Left lung (tissue), 10 donors: ENCODE data around the gene FERMT3. TPM values are rescaled to one million over a fixed set of nuclear protein-coding genes. Genes with fewer than 3 reads are reported as not detected.
A peak's percentile ranks its signal among the peaks of the same experiment; 100 is the strongest.

ENCODE experiments used
- ATAC-seq: fragments of 200-7000 bp; cut with Tn5 transposase; one replicate; pipeline ENCODE4 v1.9.1; 2020; ENCODE audit warnings: moderate library complexity
- DNase-seq, 4 donors: peaks; one replicate each; pipeline ENCODE4 v3.0.0-alpha.2; 2013 to 2020
- H3K27ac ChIP-seq, 2 donors: fragments of 200-600 bp; sonication (generic) in 1 of 2; one replicate each; pipeline versions ENCODE4 v1.5.0 to v1.8.0; 2020 to 2021
- H3K27me3 ChIP-seq, 2 donors: fragments of 200-600 bp; sonication (generic) in 1 of 2; one replicate each; pipeline versions ENCODE4 v1.5.0 to v1.8.0; 2020 to 2021
- H3K36me3 ChIP-seq, 2 donors: fragments of 200-600 bp; sonication (generic) in 1 of 2; one replicate each; pipeline versions ENCODE4 v1.5.0 to v1.8.0; 2020 to 2021
- H3K4me1 ChIP-seq, 2 donors: fragments of 200-600 bp; one replicate each; pipeline ENCODE4 v1.8.0; 2021
- H3K4me3 ChIP-seq, 2 donors: fragments of 200-600 bp; sonication (generic) in 1 of 2; one replicate each; pipeline versions ENCODE4 v1.5.0 to v1.8.0; 2020 to 2021; ENCODE audit warnings: mild to moderate bottlenecking in 1 of 2
- H3K9me3 ChIP-seq, 2 donors: fragments of 200-600 bp; sonication (generic) in 1 of 2; one replicate each; pipeline versions ENCODE4 v1.5.0 to v1.8.0; 2020 to 2021
- intact Hi-C, 2 donors: fragments of 100-400 bp; cut with DNase I; formaldehyde crosslinking; loops; one replicate each; pipeline versions ENCODE4 v1.11.2 to v1.14.2; 2022
- polyA plus RNA-seq, 6 donors: library from polyadenylated mRNA; unstranded; fragments of 120-200 nt; gene quantifications; one replicate each; pipeline ENCODE4 v1.2.1, GENCODE V29; 2013; ENCODE audit not compliant: insufficient read length in 6 of 6
- total RNA-seq, 2 donors: library from RNA; stranded (reverse); fragmentation: NEBNext Ultra II Directional; extraction: Animal tissue kit (Norgen Biotek cat#: 25700); gene quantifications; one replicate each; pipeline ENCODE4 v1.2.1, GENCODE V29; 2021
- TF ChIP-seq, protein P1 (sequence below), 2 donors: fragments of 200-600 bp; sonication (generic) in 1 of 2; IDR thresholded peaks; one replicate each; pipeline versions ENCODE4 v1.5.0 to v1.8.0; 2021; ENCODE audit warnings: antibody characterized with exemption in 2 of 2
- donor health status: DM: no; HTN: yes; CAD: no.
- donor health status: DM: no; HTN: no; CAD: no.

FERMT3 gene
- total and polyA plus RNA-seq, 8 donors, result 9.1 to 100 (median 10.8) TPM

DNA sequence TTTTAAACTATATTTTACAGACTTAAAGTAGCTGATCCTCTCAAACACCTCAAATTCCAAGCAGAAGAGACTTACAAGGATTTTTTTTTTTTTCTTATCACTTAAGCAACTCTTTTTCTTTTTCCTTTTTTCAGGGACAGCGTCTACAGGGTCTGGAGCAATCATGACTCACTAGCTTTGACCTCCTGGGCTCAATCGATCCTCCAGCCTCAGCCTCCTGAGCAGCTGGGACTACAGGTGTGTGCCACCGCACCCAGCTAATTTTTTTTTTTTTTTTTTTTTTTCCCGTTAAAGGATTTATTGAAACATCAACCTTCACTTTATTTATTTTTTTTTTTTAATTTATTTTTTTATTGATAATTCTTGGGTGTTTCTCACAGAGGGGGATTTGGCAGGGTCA lies 36.1 kb upstream of the FERMT3 start:
- Histone ChIP-seq H3K27ac (no peak overlapping the region), H3K4me3 (no peak overlapping the region), H3K36me3 (no peaks in the 10 kb centered on the region), H3K27me3 (peaks cover 0 to 11% of the 10 kb centered on the region in 2 donors), H3K9me3 (peaks cover 0 to 5% of the 10 kb centered on the region in 2 donors), H3K4me1 (peaks cover 6 to 17% of the 10 kb centered on the region in 2 donors)
- intact Hi-C loops, result no loop called here
- TF ChIP-seq, protein P1, sequence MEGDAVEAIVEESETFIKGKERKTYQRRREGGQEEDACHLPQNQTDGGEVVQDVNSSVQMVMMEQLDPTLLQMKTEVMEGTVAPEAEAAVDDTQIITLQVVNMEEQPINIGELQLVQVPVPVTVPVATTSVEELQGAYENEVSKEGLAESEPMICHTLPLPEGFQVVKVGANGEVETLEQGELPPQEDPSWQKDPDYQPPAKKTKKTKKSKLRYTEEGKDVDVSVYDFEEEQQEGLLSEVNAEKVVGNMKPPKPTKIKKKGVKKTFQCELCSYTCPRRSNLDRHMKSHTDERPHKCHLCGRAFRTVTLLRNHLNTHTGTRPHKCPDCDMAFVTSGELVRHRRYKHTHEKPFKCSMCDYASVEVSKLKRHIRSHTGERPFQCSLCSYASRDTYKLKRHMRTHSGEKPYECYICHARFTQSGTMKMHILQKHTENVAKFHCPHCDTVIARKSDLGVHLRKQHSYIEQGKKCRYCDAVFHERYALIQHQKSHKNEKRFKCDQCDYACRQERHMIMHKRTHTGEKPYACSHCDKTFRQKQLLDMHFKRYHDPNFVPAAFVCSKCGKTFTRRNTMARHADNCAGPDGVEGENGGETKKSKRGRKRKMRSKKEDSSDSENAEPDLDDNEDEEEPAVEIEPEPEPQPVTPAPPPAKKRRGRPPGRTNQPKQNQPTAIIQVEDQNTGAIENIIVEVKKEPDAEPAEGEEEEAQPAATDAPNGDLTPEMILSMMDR (IDR thresholded peaks at IDR 0.05), result no peak
- no peak for DNase-seq
- no peak for ATAC-seq

DNA sequence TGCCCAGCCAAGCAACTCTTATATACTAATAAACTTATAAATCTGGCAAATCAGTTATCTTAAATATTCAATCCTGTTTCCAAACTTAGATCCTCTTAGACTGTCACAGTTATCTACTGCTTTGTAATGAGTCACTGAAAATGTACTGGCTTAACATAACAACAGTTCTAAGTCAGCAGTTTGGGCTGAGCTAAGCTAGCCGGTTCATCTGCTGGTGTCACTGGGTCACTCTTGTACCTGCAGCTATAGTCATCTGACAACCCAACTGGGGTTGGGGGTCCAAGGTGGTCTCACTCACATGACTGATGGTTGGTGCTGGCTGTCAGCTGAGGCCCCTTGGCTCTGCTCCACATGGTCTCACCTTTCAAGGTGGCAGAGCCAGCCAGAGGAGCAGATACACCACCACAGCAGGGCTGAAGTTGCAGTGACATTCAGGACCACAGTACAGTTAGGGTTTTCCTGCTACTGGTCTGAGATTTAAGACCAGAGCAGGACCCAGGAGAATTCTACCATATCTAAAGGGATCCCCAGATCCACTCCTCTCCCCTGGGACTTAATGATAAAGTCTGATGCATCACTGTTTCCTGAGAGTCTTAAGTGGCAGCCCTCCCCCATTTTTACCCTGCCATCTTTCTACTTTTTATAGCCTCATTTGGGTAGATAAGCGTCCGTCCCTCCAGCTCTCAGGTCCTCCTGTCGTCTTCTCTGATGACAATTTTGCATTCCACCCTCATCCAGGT lies 32.7 kb upstream of the FERMT3 start:
- H3K4me3 ChIP-seq, result no peak overlapping the region
- intact Hi-C loops, result no loop called here
- no peaks in the 10 kb centered on the region for H3K4me1 ChIP-seq
- H3K27ac ChIP-seq, result no peak overlapping the region
- no peaks in the 10 kb centered on the region for H3K27me3 ChIP-seq
- ATAC-seq (no peak), DNase-seq (peak in 1 of 4 donors; percentile 10)
- H3K36me3 ChIP-seq, result no peaks in the 10 kb centered on the region
- H3K9me3 ChIP-seq, result peaks cover 0 to 5% of the 10 kb centered on the region in 2 donors
- TF ChIP-seq, protein P1 (IDR thresholded peaks at IDR 0.05), result no peak

DNA sequence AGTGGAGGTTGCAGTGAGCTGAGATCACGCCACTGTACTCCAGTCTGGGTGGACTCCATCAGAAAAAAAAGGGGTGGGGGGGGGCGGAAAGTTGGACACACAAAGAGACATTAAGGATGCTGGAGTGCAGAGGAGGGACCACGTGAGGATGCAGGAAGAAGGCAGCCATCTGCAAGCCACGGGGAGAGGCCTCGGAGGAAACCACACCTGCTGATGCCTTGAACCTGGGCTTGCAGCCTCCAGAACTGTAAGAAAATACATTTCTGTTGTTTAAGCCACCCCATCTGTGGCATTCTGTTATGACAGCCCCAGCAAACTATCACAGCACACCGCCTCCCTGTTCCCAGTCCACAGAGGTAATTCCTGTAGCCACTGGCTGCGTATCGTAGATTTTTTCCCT lies 29.8 kb upstream of the FERMT3 start:
- TF ChIP-seq, protein P1 (IDR thresholded peaks at IDR 0.05), result no peak
- H3K4me3 ChIP-seq, result no peak overlapping the region
- intact Hi-C loops, result no loop called here
- H3K36me3 ChIP-seq, result no peaks in the 10 kb centered on the region
- no peak for ATAC-seq
- H3K27me3 ChIP-seq, result no peaks in the 10 kb centered on the region
- no peak overlapping the region for H3K27ac ChIP-seq
- H3K9me3 ChIP-seq, result peaks cover 0 to 5% of the 10 kb centered on the region in 2 donors
- peaks cover 7 to 11% of the 10 kb centered on the region in 2 donors for H3K4me1 ChIP-seq
- DNase-seq, result peak in 1 of 4 donors; percentile 15

DNA sequence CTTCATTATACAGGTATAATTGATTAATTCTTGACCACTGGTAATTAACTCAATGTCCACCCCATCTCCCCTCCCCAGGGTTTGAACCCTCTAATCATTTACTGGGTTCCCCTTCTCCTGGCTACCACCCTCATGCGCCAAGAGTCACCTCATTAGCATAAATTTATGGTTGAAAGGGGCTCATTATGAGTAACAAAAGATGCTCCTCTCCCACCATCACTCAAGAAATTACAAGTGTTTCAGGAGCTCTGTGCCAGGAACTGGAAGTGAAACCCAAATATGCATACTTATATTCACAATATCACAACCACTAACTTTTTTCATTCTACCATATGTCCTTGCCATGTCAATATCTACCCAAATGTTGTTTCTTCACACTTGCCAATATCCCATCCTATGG lies 28.3 kb upstream of the FERMT3 start:
- no peaks in the 10 kb centered on the region for H3K36me3 ChIP-seq
- H3K27ac ChIP-seq, result no peak overlapping the region
- no peak overlapping the region for H3K4me3 ChIP-seq
- TF ChIP-seq, protein P1 (IDR thresholded peaks at IDR 0.05), result no peak
- peaks cover 0 to 5% of the 10 kb centered on the region in 2 donors for H3K9me3 ChIP-seq
- intact Hi-C loops, result no loop called here
- H3K27me3 ChIP-seq, result no peaks in the 10 kb centered on the region
- DNase-seq, result no peak
- peaks cover 10 to 25% of the 10 kb centered on the region in 2 donors for H3K4me1 ChIP-seq
- no peak for ATAC-seq

DNA sequence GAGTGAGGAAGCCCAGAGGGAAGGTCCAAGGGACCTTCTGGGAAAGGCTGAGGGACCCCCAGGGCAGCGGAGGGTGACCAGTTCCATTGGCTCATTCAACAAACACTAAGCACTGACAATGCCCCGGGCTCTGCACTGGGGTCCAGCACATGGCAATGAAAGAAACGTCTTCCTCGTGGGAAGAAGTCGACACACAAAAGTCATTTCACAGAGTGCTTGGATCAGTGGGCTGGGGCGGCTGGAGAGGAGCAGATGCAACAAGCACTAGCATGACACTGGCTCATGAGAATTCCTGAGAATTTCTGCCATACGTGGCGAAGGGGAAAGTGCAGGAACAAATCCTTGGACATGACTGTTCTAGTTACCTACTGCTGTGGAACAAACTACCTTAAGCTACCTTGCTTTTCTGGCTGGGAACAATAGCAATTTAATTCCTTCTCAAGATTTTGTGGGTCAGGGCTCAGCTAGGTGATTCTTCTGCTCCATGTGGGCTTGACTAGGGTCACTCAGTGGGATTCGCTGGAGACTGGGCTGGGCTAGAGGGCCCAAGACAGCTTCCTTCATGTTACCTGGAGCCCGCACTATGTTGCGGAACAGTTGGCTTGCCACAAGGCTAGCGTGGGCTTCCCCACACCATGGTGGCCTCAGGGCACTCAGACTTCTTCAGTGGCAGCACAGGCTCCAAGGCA lies 27.4 kb upstream of the FERMT3 start:
- no peaks in the 10 kb centered on the region for H3K36me3 ChIP-seq
- ATAC-seq, result no peak
- intact Hi-C loops, result no loop called here
- no peak overlapping the region for H3K27ac ChIP-seq
- no peak overlapping the region for H3K4me3 ChIP-seq
- DNase-seq, result peak in 1 of 4 donors; percentile 24
- TF ChIP-seq, protein P1 (IDR thresholded peaks at IDR 0.05), result no peak
- no peaks in the 10 kb centered on the region for H3K9me3 ChIP-seq
- H3K27me3 ChIP-seq, result no peaks in the 10 kb centered on the region
- H3K4me1 ChIP-seq, result peaks cover 10 to 34% of the 10 kb centered on the region in 2 donors
